NCI-H2107 treated with DMSO at 0.1 percent for 48 hours (cell line): ENCODE data around the gene GABRG3.
"Not testable (repeated sequence)": the region's sequence is repeated elsewhere in the genome, so short reads cannot be mapped to it uniquely, and the experiment has no call there.

ENCODE experiments used
- DNase-seq: peaks from one replicate; lab custom pipeline; 2025; ENCODE audit not compliant: unreplicated experiment; lab: John Stamatoyannopoulos, UW

Gene GABRG3

GRCh38 chr15:27172821-27173220 lies 201.8 kb downstream of the GABRG3 start:
- no peak for DNase-seq

GRCh38 chr15:27175472-27176153 lies 204.6 kb downstream of the GABRG3 start:
- no peak for DNase-seq

- no peak for DNase-seq
Measured at GRCh38 chr15:27176785-27177406, 205.9 kb downstream of the GABRG3 start.

DNA sequence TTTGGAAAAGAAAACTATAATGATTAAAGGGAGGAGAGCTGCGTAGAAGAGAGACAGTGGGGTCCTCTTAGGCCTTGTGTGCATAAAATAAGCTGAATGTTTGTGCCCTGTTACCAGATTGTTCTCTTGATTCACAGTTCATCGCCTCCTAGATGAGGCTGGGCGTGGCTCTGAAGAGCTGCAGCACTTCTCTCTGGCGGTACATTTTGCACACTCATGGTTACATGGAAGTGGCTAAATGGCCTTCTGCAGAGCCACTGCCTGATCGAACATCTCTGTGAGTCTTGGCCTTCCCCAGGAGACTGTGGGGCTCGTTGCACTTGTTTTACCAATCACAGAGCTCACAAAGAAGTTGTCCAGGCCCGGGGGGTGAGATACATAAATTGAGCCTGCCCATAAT lies 208.8 kb downstream of the GABRG3 start:
- no peak for DNase-seq

DNA sequence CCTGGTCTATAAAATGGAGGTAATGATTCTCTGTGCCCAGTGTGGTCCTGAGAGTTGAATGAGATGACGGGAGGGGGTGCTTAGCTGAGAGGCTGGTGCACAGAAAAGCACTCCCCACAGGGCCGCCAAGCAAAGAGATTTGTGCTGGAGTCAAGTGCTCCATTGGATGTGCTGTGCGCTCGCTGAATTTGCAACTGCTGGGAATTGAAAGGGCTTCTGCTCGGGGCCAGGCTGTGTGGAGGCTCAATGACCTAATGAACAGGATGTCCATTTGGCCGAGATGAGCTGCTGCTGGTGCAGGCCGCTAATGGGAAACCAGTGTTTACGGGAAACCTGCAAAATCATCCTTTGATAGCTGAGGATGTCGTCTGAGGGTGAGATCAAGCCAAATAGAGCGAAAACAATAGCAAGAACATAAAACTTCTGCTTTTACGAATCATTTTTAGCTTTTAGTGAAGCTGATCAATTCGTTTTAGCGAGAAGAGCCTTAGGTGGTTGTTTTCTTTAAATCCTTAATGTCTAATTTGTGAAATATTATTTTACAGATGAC lies 211.7 kb downstream of the GABRG3 start:
- no peak for DNase-seq

GRCh38 chr15:27183201-27183600 lies 212.2 kb downstream of the GABRG3 start:
- DNase-seq: no peak

DNA sequence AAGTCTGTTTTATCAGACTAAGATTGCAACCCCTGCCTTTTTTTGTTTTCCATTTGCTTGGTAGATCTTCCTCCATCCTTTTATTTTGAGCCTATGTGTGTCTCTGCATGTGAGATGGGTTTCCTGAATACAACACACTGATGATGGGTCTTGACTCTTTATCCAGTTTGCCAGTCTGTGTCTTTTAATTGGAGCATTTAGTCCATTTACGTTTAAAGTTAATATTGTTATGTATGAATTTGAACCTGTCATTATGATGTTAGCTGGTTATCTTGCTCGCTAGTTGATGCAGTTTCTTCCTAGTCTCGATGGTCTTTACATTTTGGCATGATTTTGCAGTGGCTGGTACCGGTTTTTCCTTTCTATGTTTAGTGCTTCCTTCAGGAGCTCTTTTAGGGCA lies 220.5 kb downstream of the GABRG3 start:
- DNase-seq: not testable (repeated sequence)

GRCh38 chr15:27196691-27197090 lies 225.7 kb downstream of the GABRG3 start:
- DNase-seq: no peak

DNA sequence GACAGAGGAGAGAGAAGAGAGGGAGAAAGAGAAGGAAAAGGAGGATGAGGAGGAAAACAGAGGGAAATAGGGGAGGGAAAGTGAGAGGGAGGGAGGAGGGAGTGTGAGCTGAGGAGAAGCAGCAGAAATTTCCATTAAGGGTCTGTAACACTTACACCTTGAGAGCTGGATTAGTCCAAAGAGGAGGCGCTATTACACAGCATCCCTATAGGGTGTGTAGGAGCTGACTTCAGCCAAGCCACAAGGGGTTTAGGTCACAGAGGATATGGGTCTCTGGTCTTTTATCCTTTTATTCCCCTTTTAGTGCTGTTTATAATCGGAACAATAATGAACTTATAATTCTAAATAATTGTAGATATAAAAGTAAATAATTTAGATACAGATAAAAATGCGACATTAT lies 230.4 kb downstream of the GABRG3 start:
- DNase-seq: no peak

- no peak for DNase-seq
Measured at GRCh38 chr15:27210176-27210575, 239.2 kb downstream of the GABRG3 start.

DNA sequence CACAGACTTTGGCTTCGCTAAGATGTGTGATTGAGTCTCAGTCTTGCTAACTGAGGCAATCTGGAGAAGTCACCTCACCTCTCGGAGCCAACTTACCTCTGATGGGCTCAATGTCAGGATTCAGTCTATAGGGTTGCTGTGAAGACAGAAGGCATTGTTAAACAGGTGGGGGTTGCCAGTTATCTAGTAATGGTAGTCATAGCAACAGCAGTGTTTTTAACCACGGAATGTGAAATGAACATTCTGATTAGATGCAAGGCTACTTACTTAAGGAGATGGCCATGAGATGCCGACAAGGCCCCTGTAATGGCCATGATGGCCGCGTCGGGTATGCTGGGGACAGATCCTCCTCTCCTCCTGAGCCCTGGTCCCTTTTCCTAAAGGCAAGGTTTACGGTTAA lies 243.1 kb downstream of the GABRG3 start:
- no peak for DNase-seq

GRCh38 chr15:27214961-27215360 lies 244.0 kb downstream of the GABRG3 start:
- DNase-seq: no peak

DNA sequence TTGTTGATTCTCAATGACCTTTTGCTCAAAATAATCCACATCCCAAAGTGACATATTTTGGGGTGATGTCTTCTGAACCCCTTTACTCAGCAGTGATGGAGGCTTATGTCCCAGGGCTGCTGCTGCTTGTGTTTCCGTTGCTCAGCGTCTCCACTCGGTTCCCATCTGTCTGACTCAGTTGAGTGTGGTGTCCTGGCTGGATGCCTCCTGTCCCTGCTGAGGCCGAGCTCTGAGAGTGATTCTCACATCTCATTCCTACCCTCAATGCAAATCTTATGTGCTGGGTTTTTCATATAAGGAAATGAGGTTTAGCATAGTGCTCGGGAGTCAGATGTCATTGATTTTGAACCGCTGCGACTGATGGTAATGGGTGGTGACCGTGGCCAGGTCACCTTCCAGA lies 247.4 kb downstream of the GABRG3 start:
- DNase-seq: no peak

DNA sequence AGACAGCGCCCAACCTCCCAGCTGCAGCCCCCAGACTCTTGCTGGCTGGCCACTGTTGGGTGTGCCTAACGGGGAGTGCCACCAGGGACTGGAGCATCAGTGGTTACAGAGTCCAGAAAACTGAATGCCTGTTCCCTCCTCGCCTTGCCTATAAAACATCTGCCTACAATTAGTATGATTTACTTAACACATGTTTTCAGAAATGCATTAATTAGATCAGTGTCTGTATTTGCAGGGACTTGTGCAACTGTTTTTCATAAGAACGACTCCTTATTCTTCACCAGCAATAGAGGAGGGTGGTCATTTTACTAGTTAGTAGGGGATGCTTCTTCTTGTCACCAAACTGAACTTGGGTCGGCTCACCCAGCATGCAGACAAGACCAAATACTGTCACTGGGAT lies 248.7 kb downstream of the GABRG3 start:
- no peak for DNase-seq

DNA sequence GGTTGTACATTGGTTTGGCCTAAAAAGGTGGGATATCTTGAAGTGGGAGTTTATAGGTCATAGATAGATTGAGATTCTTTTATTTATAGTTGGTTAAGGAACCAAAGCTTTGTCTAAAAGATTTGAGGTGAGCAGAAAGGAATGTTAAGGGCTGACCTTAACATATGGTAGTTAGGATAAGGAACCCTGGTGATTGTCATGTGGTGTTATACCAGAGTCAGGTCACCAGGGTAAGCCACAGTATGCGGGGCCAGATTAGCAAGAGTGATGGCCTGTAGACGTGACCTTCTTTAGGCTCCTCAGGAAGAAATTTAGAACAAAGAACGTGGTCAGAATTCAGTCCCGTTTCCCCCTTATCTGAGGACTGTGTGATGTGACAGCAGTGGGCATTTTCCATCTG lies 249.2 kb downstream of the GABRG3 start:
- no peak for DNase-seq

DNA sequence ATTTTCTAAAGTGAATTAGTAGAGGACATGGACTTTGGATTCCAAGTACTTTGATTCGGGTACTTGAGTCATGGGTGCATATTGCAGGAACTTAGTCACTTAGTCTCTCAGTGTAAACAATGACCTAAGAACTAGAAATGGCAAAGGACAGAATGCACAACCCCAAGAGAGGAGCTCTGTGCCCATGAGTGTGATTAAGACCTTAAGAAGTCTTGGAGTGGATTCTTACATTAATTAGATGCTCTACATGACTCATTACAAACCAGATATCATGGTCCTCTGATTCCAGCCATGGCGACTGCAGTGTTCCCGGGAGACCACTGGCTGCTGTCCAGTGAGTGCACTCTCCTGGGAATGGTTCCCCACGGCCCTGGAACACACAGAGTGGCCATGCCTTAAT lies 251.5 kb downstream of the GABRG3 start:
- no peak for DNase-seq

GRCh38 chr15:27223179-27223578 lies 252.2 kb downstream of the GABRG3 start:
- DNase-seq: no peak

GRCh38 chr15:27231811-27232210 lies 260.8 kb downstream of the GABRG3 start:
- no peak for DNase-seq

- no peak for DNase-seq
Measured at GRCh38 chr15:27232876-27233275, 261.9 kb downstream of the GABRG3 start.

DNA sequence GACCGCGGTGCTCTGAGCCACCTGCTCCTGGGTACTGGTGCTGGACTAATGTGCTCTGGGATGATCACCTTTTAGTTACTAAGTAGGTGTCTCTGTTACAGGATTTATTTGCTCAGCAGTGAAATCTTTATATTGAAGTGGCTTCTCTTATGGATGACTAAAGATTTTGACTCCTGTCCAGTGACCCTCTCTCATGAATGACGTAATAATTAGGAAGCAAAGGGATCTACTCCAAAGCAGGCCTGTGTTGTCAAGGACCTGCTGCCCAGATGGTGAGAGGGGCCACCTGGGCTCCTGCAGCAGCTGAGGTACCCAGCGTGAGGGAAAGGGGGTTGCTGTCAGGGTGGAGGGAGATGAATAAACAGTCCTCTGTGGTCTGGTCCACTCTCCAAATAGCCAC lies 263.6 kb downstream of the GABRG3 start:
- no peak for DNase-seq

GRCh38 chr15:27235161-27235560 lies 264.2 kb downstream of the GABRG3 start:
- DNase-seq: no peak

GRCh38 chr15:27235681-27236080 lies 264.7 kb downstream of the GABRG3 start:
- no peak for DNase-seq
